GM23248 (cell line): ENCODE results near the gene COX19. TPM values are rescaled to one million over a fixed set of nuclear protein-coding genes. Genes with fewer than 3 reads are reported as not detected.

Experiments
- DNase-seq: peaks from one replicate; pipeline ENCODE4 v3.0.0-alpha.2; 2015
- H2AFZ ChIP-seq: fragments of 200-600 bp; sonication (generic); 2 replicates; pipeline ENCODE4 v1.6.1; 2016; ENCODE audit warnings: antibody characterized with exemption
- H3F3A ChIP-seq: fragments of 200-600 bp; sonication (generic); 2 replicates; pipeline ENCODE4 v1.6.1; 2016; ENCODE audit warnings: mild to moderate bottlenecking, antibody characterized with exemption, mixed run types; ENCODE audit not compliant: insufficient read depth
- H3K27ac ChIP-seq: fragments of 200-600 bp; sonication (generic); 2 replicates; pipeline ENCODE4 v1.5.1; 2016; ENCODE audit warnings: mild to moderate bottlenecking
- H3K27me3 ChIP-seq: fragments of 200-600 bp; sonication (generic); replicated peaks from 2 replicates; pipeline ENCODE4 v1.6.1; 2016; ENCODE audit warnings: mild to moderate bottlenecking; ENCODE audit not compliant: insufficient read depth
- H3K36me3 ChIP-seq: fragments of 200-600 bp; sonication (generic); 2 replicates; pipeline ENCODE4 v1.6.1; 2016; ENCODE audit warnings: low read depth, mild to moderate bottlenecking
- H3K4me1 ChIP-seq: fragments of 200-600 bp; sonication (generic); 2 replicates; pipeline ENCODE4 v1.6.1; 2016; ENCODE audit warnings: mild to moderate bottlenecking; ENCODE audit not compliant: insufficient read depth
- H3K4me2 ChIP-seq: fragments of 200-600 bp; sonication (generic); one replicate; pipeline ENCODE4 v1.6.1; 2016; ENCODE audit warnings: mild to moderate bottlenecking; ENCODE audit not compliant: unreplicated experiment
- H3K4me3 ChIP-seq: fragments of 200-600 bp; sonication (generic); 2 replicates; pipeline ENCODE4 v1.5.1; 2016; ENCODE audit warnings: mild to moderate bottlenecking
- H3K79me2 ChIP-seq: fragments of 200-600 bp; sonication (generic); 2 replicates; pipeline ENCODE4 v1.6.1; 2016; ENCODE audit warnings: mild to moderate bottlenecking; ENCODE audit not compliant: insufficient read depth
- H3K9ac ChIP-seq: fragments of 200-600 bp; sonication (generic); 2 replicates; pipeline ENCODE4 v1.6.1; 2016; ENCODE audit warnings: mild to moderate bottlenecking
- H3K9me2 ChIP-seq: fragments of 200-600 bp; sonication (generic); 2 replicates; pipeline ENCODE4 v1.6.1; 2016; ENCODE audit warnings: mixed run types, mild to moderate bottlenecking, moderate library complexity; ENCODE audit not compliant: insufficient read depth
- H3K9me3 ChIP-seq: fragments of 200-600 bp; sonication (generic); one replicate; pipeline ENCODE4 v1.6.1; 2017; ENCODE audit warnings: low read depth
- H4K20me1 ChIP-seq: fragments of 200-600 bp; sonication (generic); 2 replicates; pipeline ENCODE4 v1.6.0; 2016; ENCODE audit not compliant: insufficient read depth
- EZH2 ChIP-seq: fragments of 200-600 bp; sonication (generic); IDR thresholded peaks from 2 replicates; pipeline ENCODE4 v1.6.1; 2018; ENCODE audit warnings: antibody characterized with exemption, mild to moderate bottlenecking; ENCODE audit not compliant: insufficient read depth, poor library complexity, severe bottlenecking
- EZH2phosphoT487 ChIP-seq: fragments of 200-600 bp; sonication (generic); IDR thresholded peaks from 2 replicates; pipeline ENCODE4 v1.6.1; 2018; ENCODE audit warnings: antibody characterized with exemption, moderate library complexity, mild to moderate bottlenecking, low read depth; ENCODE audit not compliant: insufficient read depth
- WGBS, 2 experiments: methylation state at CpG; one replicate each; pipeline ENCODE4 v1.1.6; 2015 to 2017; ENCODE audit warnings: low lambda C conversion rate in 2 of 2, low coverage in 1 of 2; ENCODE audit errors: missing lambda C conversion rate in 2 of 2; 5-methylcytosine and 5-hydroxymethylcytosine counted together
- in situ Hi-C: fragments of 300-500 bp; cut with MboI; formaldehyde crosslinking; loops from 2 replicates; pipeline ENCODE4 v1.15.0; 2020
- polyA plus RNA-seq: library from polyadenylated mRNA; unstranded; fragments of >200 nt; fragmentation: Nextera tagmentation; extraction: Ambion mirVana; gene quantifications from 2 replicates; pipeline ENCODE4 v1.2.1, GENCODE V29; 2016
- total RNA-seq: library from RNA; depleted of rRNA; stranded (reverse); fragments of >200 nt; shearing (Covaris generic); gene quantifications from 2 replicates; pipeline ENCODE4 v1.2.3, GENCODE V29; 2014; rRNA removed

Gene COX19, protein sequence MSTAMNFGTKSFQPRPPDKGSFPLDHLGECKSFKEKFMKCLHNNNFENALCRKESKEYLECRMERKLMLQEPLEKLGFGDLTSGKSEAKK
- total RNA-seq (5.5 and 5.6 TPM in 2 replicates), polyA plus RNA-seq (9.5 and 9.9 TPM in 2 replicates)

- peak; percentile 97 for DNase-seq
- peak within 1 kb of the TSS; percentile 95 for H3K9ac ChIP-seq
- peak within 1 kb of the TSS; percentile 93 for H2AFZ ChIP-seq
- peak within 1 kb of the TSS; percentile 94 for H3K27ac ChIP-seq
- peaks cover 14% of the 10 kb centered on the region; the same call in 1 of the 2 replicates for H3K36me3 ChIP-seq
- in situ Hi-C loops, result no loop called here
- WGBS, 2 experiments, result 1 to 2% methylated on average over 61 to 64 of the region's 78 CpGs
- no peaks in the 10 kb centered on the region for H3K9me2 ChIP-seq
- peaks cover 49% of the 10 kb centered on the region for H3K79me2 ChIP-seq
- H3F3A ChIP-seq, result 0 out of 2 replicates have a peak, but pooled peaks cover 5% of the 10 kb centered on the region
- H3K9me3 ChIP-seq, result no peaks in the 10 kb centered on the region
- H3K4me1 ChIP-seq, result no peaks in the 10 kb centered on the region
- no peaks in the 10 kb centered on the region for H4K20me1 ChIP-seq
- H3K4me3 ChIP-seq, result peak within 1 kb of the TSS; percentile 85
- TF ChIP-seq EZH2phosphoT487 (no peak), EZH2 (no peak)
- no peaks in the 10 kb centered on the region for H3K27me3 ChIP-seq
- peak within 1 kb of the TSS; percentile 98 for H3K4me2 ChIP-seq
These were observed at the start of gene COX19 for GRCh38 chr7:974820-975681. TSS of gene COX19 (minus strand) at chr7:975549. CDS start at chr7:975509, 40 bp downstream.

DNA sequence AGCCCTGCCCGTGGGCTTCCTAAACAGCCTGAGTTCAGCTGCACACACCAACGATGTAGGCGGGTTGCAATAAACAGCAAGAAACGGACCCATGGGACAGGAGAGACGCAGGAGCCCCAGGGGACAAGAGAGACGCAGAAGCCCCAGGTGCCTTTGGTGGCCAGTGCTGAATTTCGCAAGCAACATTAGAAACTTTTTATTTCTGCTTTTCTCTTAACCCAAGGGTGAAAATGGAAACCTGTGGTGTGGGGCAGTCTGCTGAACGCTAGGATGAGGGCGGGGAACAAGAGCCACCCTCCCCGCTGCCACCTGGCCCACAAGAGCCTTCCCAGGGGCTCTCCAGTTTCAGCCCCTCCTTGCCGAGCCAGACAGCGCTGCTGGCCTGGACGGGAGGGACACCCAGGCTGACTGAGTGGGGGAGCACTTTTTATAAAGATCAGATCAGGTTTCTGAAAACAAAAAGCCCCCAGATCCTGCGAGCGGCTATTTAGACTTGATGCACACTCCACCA, 49.0 kb upstream of the COX19 start:
- WGBS, 2 experiments, result 84 to 85% methylated on average over 15 of the region's 15 CpGs

GRCh38 chr7:1022801-1023465, 47.6 kb upstream of the COX19 start:
- no peak for DNase-seq
- H3K27ac ChIP-seq, result no peak overlapping the region
- TF ChIP-seq EZH2, result no peak
- TF ChIP-seq EZH2phosphoT487, result no peak
- H3K27me3 ChIP-seq, result no peaks in the 10 kb centered on the region
- H3K4me1 ChIP-seq, result no peaks in the 10 kb centered on the region
- H4K20me1 ChIP-seq, result no peaks in the 10 kb centered on the region
- WGBS, 2 experiments, result 95 to 96% methylated on average over 38 to 45 of the region's 45 CpGs
- peaks cover 53% of the 10 kb centered on the region for H3K79me2 ChIP-seq
- no peaks in the 10 kb centered on the region for H3K9me3 ChIP-seq
- H3K9me2 ChIP-seq, result no peaks in the 10 kb centered on the region
- no peak overlapping the region for H2AFZ ChIP-seq
- no peaks in the 10 kb centered on the region for H3K36me3 ChIP-seq
- no peak overlapping the region for H3K4me2 ChIP-seq
- H3F3A ChIP-seq, result no peaks in the 10 kb centered on the region
- no peak overlapping the region for H3K4me3 ChIP-seq
- in situ Hi-C loops, result no loop called here
- H3K9ac ChIP-seq, result no peak overlapping the region

More for the DNA sequence above, 49.0 kb upstream of the COX19 start:
- H3K9ac ChIP-seq, result no peak overlapping the region
- no peaks in the 10 kb centered on the region for H3K36me3 ChIP-seq
- H3K4me1 ChIP-seq, result peaks cover 4% of the 10 kb centered on the region
- DNase-seq, result no peak
- in situ Hi-C loops, result no loop called here
- no peak for TF ChIP-seq EZH2phosphoT487
- no peak for TF ChIP-seq EZH2
- H3F3A ChIP-seq, result no peaks in the 10 kb centered on the region
- H4K20me1 ChIP-seq, result no peaks in the 10 kb centered on the region
- no peak overlapping the region for H3K4me3 ChIP-seq
- H3K27me3 ChIP-seq, result no peaks in the 10 kb centered on the region
- no peak overlapping the region for H3K27ac ChIP-seq
- H3K79me2 ChIP-seq, result peaks cover 55% of the 10 kb centered on the region
- H3K9me2 ChIP-seq, result no peaks in the 10 kb centered on the region
- H2AFZ ChIP-seq, result no peak overlapping the region
- H3K9me3 ChIP-seq, result no peaks in the 10 kb centered on the region
- no peak overlapping the region for H3K4me2 ChIP-seq

GRCh38 chr7:1022356-1022755, 47.0 kb upstream of the COX19 start:
- H3F3A ChIP-seq, result no peaks in the 10 kb centered on the region
- H2AFZ ChIP-seq, result no peak overlapping the region
- H3K36me3 ChIP-seq, result no peaks in the 10 kb centered on the region
- no peak for TF ChIP-seq EZH2phosphoT487
- no peak for TF ChIP-seq EZH2
- H3K79me2 ChIP-seq, result peaks cover 48% of the 10 kb centered on the region
- H3K4me3 ChIP-seq, result no peak overlapping the region
- no peaks in the 10 kb centered on the region for H3K27me3 ChIP-seq
- no peak overlapping the region for H3K27ac ChIP-seq
- in situ Hi-C loops, result no loop called here
- no peaks in the 10 kb centered on the region for H3K9me3 ChIP-seq
- no peaks in the 10 kb centered on the region for H4K20me1 ChIP-seq
- no peak overlapping the region for H3K9ac ChIP-seq
- H3K4me2 ChIP-seq, result no peak overlapping the region
- H3K4me1 ChIP-seq, result no peaks in the 10 kb centered on the region
- WGBS, 2 experiments, result 94 to 96% methylated on average over 17 of the region's 17 CpGs
- DNase-seq, result no peak
- no peaks in the 10 kb centered on the region for H3K9me2 ChIP-seq
